Stimulated activated naive CD8-positive, alpha-beta T cell treated with anti-CD3 and anti-CD28 coated beads, Interleukin-15, Interleukin-2, amounts not matched to agents 100 U/mL and 50 U/mL, for 24 hours (primary cell): ENCODE measurements around the gene TMEM38B.
"Not testable (repeated sequence)": the region's sequence is repeated elsewhere in the genome, so short reads cannot be mapped to it uniquely, and the experiment has no call there.

ENCODE experiments used
- ATAC-seq: fragments of 150-1000 bp; cut with Tn5 transposase; one replicate; pipeline ENCODE4 v1.10.0; 2021
- DNase-seq: peaks from one replicate; pipeline ENCODE4 v3.0.0; 2021

TMEM38B gene

GRCh38 chr9:105722099-105722498, 27.8 kb downstream of the TMEM38B start:
- no peak for ATAC-seq
- DNase-seq: no peak

GRCh38 chr9:105725370-105725769, 31.0 kb downstream of the TMEM38B start:
- no peak for ATAC-seq
- no peak for DNase-seq

DNA sequence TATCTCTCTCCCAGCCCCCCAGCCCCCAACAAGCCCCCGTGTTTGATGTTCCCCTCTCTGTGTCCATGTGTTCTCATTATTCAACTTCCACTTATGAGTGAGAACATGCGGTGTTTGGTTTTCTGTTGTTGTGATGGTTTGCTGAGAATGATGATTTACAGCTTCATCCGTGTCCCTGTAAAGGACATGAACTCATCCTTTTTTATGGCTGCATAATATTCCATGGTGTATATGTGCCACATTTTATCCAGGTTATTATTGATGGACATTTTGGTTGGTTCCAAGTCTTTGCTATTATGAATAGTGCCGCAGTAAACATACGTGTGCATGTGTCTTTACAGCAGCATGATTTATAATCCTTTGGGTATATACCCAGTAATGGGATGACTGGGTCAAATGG, 33.9 kb downstream of the TMEM38B start:
- not testable (repeated sequence) for ATAC-seq

DNA sequence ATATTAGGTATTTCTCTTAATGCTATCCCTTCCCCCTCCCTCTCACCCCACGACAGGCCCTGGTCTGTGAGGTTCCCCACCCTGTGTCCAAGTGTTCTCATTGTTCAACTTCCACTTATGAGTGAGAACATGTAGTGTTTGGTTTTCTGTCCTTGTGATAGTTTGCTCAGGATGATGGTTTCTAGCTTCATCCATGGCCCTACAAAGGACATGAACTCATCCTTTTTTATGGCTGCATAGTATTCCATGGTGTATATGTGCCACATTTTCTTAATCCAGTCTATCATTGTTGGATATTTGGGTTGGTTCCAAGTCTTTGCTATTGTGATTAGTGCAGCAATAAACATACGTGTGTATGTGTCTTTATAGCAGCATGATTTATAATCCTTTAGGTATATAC, 37.1 kb downstream of the TMEM38B start:
- ATAC-seq: not testable (repeated sequence)

More for the DNA sequence above, 33.9 kb downstream of the TMEM38B start:
- not testable (repeated sequence) for DNase-seq

DNA sequence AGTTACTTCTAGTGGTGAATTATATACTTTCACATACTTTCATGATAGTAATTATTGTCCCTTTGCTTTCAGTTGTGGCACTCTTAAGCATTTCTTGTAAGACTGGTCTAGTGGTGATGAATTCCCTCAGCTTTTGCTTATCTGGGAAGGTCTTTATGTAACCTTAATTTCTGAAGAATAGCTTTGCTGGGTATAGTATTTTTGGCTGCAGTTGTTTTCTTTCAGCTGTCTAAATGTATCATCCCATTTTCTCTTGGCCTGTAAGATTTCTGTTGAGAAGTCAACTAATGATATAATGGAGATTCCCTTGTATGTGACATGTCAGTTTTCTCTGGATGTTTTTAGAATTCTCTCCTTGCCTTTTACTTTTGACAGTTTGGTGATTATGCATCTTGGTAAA, 41.0 kb downstream of the TMEM38B start:
- ATAC-seq (no peak), DNase-seq (no peak)

More for the DNA sequence above, 37.1 kb downstream of the TMEM38B start:
- DNase-seq: not testable (repeated sequence)

DNA sequence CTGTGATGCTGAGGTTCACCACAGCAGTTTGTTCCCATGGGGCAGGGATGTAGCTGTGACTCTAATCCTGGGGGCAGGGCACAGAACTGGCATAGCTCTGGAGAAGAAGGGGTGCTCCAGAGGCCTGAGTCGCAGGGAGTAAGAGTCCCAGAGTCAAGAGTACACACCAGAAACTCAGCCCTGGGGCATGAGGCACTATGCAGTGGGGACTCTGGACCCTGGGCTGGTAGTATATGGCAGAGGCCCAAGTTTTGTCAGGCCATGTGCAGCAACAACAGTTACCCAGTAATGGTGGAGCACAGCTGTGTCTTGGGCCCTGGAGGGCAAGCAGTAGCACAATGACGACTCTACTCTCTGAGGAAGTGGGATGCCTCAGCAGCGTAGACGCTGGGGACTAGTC, 42.9 kb downstream of the TMEM38B start:
- DNase-seq (no peak), ATAC-seq (no peak)

GRCh38 chr9:105742088-105742487, 47.7 kb downstream of the TMEM38B start:
- ATAC-seq (no peak), DNase-seq (no peak)

DNA sequence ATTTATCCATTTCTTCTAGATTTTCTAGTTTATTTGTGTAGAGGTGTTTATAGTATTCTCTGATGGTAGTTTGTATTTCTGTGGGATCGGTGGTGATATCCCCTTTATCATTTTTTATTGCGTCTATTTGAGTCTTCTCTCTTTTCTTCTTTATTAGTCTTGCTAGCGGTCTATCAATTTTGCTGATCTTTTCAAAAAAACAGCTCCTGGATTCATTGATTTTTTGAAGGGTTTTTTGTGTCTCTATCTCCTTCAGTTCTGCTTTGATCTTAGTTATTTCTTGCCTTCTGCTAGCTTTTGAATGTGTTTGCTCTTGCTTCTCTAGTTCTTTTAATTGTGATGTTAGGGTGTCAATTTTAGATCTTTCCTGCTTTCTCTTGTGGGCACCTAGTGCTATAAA, 53.0 kb downstream of the TMEM38B start:
- not testable (repeated sequence) for ATAC-seq, DNase-seq

DNA sequence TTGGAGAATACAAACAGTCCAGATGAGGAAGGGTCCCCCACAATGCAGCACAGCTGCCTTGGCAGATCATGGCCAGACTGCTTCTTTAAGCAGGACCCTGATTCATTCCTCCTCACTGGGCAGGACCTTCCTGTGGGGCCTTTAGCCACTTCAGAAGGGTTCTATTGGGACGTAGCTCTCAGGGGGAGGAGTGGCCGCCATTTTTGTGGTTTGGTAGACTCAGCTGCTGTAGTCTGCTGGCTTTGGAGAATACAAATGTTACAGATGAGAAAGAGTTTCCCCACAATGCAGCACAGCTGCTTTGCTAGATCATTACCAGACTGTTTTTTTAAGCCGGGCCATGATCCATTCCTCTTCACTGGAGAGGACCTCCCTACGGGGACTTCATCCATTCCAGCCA, 57.4 kb downstream of the TMEM38B start:
- no peak for DNase-seq
- ATAC-seq: no peak

DNA sequence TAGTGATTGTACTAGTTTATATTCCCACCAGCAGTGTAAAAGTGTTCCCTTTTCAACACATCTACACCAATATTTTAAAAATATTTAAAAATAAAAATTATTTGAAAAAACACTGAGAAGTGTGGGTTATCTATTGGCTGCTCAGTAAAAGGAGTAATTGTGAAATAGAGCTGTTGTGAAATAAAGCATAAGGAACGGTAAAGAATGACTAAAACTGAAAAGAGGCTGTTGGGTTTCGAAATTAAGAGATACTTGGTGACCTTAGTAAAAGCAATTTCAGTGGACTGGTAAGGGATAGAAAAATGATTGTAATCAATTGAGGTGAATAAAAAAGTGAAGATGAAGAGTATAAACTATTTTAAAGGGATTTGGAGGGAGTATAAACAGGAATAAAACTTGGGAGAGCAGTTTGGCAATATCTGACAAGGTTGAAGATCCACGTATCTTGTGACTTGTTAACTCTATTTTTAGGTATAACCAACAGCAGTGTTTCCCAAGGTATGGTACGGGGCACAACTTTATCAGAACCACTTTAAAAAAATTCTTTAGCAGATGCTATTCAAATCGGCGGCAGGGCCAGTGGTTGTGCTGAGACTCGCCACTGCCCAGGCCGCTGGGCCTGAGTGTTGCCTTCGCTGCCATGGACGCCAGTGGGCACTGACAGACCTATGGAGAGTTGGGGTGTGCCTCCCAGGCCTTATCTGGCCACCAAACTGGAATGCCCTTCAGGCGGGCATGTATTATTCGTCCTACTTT, 63.3 kb downstream of the TMEM38B start:
- no peak for DNase-seq
- ATAC-seq: no peak

GRCh38 chr9:105760053-105760452, 65.7 kb downstream of the TMEM38B start:
- ATAC-seq (no peak), DNase-seq (no peak)

- not testable (repeated sequence) for ATAC-seq, DNase-seq
Measured at GRCh38 chr9:105782561-105783494, 88.5 kb downstream of the TMEM38B start.

GRCh38 chr9:105783495-105783872, 89.1 kb downstream of the TMEM38B start:
- not testable (repeated sequence) for DNase-seq, ATAC-seq

DNA sequence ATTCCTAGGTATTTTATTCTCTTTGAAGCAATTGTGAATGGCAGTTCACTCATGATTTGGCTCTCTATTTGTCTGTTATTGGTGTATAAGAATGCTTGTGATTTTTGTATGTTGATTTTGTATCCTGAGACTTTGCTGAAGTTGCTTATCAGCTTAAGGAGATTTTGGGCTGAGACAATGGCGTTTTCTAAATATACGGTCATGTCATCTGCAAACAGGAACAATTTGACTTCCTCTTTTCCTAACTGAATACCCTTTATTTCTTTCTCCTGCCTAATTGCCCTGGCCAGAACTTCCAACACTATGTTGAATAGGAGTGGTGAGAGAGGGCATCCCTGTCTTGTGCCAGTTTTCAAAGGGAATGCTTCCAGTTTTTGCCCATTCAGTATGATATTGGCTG, 92.5 kb downstream of the TMEM38B start:
- ATAC-seq, DNase-seq: not testable (repeated sequence)

DNA sequence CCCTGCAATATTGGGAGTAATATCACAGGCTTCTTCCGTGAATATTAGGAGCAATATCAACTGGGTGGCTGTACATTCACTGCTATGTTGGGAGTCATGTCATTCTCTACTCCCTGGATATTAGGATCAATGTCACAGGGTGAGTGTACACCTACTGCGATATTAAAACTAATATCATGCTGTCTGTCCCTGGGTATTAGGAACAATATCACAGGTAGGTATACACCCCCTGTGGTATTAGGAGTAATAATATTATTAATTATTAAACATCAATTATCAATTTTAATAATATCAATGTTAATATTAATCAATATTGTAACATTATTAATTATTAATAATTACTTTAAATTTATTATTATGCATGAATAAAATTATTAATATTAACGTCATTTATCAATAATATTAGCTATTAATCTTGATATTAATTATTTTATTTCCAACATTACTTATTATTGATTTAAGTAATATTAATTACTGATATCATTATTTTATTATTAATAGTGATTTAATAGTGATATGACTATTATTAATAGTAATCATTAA, 121.9 kb downstream of the TMEM38B start:
- ATAC-seq (no peak), DNase-seq (no peak)

DNA sequence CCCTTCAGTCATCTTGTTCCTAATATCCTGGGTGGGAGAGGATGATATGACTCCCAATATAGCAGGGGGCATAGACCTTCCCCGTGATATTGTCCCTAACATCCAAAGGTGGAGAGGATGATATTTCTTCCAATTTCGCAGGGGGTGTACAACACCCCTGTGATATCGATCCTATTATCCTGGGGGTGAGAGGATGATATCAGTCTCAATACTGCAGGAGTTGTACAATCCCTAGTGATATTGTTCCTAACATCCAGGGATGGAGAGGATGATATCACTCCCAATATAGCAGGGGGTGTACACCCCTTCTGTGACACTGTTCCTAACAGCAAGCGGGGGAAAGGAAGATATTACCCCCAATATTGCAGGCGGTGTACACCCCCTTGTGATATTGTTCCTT, 122.6 kb downstream of the TMEM38B start:
- DNase-seq: no peak
- no peak for ATAC-seq

GRCh38 chr9:105818903-105819302, 124.6 kb downstream of the TMEM38B start:
- DNase-seq (no peak), ATAC-seq (no peak)

DNA sequence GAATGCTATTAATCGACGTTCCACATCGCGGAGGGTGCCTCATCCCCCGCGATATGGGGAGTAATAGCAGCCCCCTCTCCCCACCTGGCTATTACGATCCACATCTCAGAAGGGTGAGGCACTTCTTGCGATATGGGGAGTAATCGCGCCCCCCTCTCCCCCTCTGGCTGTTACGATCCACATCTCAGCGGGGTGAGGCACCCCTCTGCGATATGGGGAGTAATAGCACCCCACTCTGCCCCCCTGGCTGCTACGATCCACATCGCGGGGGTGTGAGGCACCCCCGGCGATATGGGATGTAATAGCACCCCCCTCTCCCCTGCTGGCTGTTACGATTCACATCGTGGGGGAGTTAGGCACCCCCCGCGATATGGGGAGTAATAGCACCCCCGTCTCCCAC, 128.5 kb downstream of the TMEM38B start:
- ATAC-seq: peak; percentile 23
- no peak for DNase-seq
